HG02623 (cell line): ENCODE data around the gene CCDC77.

Source experiments
- ATAC-seq: cut with Tn5 transposase; IDR thresholded peaks from one replicate; pipeline ENCODE4 v1.9.1; 2021; ENCODE audit warnings: moderate library complexity; ENCODE audit not compliant: unreplicated experiment

CCDC77 gene

DNA sequence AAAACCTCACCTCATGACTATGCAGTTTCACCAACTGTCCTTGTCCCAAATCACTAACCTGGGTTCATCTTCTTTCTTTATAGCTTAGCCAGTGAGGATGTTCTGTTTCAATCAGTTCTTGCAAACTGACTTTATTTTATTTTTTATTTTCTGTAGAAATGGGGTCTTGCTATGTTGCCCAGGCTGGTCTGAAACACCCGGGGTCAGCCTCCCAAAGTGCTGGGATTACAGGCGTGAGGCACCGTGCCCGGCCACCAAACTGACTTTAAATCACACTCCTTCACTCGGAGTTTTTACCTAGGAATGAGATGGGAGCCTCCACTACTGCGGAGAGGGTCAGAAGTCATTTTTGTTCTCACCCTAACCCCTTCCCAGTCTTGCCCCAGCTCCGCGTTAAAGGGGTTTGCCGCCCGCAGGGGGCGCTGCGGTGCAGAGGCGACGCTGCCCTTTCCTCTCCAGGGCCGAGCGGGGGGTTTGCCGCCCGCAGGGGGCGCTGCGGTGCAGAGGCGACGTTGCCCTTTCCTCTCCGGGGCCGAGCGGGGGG is 51.3 kb downstream of the CCDC77 start:
- ATAC-seq = no peak

DNA sequence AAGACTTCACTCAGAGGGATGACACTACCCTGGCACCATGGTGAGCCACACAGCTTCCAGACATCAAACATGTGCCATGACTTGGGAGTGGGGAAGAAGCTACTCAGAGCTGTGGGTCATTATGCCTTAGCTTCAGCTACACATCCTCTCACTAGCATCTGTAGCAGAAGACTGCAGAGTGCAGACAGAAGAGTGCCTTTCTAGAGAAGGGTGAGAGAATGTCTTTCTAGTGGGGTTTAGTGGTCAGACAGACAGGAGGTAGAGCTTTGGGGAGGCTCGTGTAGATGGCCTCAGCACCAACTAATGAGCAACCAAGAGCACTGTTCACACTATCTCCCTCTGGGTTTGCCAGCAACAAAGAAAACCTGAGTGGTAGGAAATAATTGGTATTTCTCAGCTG is 53.4 kb downstream of the CCDC77 start:
- no peak for ATAC-seq

DNA sequence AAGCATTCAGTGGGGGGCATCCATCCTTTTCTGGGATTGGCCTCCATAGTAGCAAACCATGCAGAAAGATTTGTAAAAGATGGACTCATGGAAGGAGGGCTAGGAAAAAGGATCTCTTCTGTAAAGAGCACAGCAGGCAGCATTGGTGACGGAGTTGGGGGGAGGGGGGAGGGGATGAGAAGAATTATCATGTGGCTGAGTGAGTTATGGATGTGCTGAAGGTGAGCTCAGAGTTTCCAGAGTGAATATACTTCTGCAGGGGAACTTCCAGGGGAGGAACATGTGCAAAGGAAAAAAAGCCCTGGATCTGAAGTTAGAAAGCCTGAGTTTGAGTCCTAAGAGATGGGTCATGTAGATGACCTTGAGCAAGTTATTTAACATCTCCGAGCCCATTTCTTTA is 54.4 kb downstream of the CCDC77 start:
- ATAC-seq = no peak

DNA sequence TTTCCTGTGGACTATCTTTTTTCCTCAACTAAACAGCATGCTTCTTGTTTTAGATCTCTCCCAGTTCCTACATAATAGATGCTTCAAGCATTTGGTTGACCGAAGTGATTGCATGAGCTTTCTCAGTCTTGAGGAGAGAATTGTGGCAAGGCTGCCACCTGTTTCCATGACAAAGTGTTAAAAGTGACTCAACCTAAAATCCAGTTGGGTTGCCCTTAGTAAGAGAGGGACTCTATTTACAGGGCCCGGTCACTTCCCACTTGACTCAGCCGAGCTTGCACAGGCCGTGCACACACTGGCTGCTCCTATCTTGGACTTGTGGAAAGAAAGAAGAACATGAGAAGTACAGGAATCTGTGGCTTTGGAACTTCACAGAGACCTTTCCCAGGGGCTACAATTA is 56.2 kb downstream of the CCDC77 start:
- no peak for ATAC-seq

DNA sequence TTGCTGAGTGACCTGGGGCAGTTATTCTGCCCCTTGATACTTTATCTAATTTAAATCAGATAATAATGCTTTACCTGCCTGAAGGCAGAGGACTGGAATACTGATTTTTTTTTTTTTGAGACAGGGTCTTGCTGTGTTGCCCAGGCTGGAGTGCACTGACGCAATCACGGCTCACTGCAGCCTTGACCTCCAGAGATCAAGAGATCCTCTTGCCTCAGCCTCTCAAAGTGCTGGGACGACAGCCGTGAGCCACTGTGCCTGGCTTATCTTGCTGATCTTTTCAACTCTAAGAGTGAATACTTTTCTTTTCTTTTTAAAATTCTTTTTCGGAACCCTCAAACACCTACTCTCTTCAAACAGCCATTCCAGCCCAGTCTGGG is 57.6 kb downstream of the CCDC77 start:
- ATAC-seq = no peak

DNA sequence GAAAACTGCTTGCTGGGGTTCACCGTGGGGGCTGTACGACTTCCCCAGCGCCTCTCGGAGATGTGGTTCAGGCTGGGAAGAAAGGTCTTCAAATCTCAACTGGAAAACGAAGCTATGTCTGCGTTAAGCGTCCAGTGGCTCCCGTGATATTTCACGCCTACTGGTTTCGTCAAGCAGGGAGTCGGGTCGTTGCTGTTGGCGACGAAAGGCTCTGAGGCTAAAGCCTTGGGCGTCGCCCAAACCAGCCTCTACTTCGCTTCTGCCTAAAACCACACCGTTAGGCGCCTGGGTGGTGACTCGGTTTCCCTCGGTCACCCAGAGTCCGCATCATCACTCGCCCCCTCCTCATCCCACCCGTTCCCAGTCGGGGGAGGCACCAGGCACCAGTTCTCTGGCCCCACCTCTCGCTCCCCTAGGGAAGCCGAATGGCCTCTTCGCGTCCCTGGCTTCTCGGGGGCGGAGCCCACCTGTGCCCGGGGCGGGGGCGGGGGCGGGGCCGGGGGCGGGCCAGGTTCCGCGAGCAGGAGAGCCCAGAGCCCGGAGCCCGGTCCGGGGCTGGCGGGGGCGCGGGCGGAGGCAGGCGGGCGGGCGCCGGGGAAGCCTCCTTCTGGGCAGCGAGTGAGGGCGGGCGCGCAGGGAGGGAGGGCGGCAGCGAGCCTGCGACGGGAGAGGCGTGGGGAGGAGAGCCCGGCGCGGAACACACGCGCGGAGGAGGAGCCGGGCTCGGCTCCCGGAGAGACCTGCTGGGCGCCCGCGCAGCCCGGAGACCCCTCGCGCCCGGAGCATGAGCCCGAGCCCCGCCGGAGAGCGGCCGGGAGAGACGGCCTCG is 58.2 kb downstream of the CCDC77 start, which contains the start of gene B4GALNT3:
Gene B4GALNT3, plus strand, starts transcription at position 510 of the 829 bp plus-strand sequence. CDS start 438 bp downstream, outside the sequence.
- ATAC-seq = no peak

DNA sequence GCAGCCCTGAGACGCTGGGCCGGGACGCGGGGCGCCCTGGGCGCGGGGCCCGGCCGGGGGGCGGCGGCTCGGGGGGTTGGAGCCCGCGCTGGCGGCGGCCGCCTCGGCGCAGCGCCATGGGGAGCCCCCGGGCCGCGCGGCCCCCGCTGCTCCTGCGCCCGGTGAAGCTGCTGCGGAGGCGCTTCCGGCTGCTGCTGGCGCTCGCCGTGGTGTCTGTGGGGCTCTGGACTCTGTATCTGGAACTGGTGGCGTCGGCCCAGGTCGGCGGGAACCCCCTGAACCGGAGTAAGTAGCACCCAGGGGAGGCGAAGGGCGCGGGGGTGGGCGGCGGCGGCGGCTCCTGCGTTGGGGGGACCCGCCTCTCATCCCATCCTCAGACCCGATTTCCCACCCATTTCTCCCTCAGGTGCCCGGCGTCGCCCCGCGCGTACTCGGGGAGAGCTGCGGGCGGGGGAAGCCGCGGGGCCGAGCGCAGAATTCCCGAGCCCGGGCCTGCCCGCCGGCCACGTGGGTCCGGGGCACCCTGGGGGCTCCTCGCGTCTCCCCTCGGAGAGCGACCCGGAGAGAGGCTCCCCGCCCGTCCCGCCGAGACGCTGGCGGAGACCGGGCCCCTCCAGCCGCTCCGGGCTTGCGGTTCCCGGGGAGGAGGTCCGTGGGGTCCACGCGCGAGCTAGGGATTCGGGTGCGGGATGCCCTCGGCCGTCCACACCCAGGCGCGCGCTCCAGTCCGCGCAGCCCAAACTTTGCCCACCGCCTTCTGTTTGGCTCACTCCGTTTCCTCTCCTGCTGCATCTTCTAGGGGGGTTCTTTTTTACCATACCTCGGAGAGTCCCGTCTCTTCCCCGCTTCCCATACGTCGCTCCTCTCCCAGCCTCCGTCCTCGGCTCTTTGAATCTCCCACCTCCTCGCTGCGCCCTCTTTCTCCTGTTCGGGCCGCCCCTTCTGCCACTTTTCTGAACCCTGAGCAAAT is 59.1 kb downstream of the CCDC77 start:
- ATAC-seq = no peak

DNA sequence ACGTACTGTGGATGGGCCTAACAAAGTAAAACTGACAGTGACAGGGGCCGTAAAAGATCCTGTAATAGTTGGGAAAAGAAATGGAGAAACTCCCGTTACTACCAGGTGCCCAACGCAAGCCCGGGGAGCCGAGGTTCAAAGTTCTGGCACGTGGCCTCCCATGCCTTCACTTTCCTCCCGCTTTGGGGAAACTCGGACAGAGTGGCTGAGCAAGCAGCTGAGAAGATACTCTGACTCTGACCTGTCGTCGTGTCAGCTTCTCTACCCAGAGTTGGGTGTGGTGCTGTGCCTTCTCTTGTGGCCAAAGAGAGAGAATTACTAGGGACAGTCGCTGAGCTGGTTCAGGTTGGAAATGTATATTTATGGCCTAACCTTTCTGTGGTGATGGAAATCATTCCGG is 60.0 kb downstream of the CCDC77 start:
- no peak for ATAC-seq

DNA sequence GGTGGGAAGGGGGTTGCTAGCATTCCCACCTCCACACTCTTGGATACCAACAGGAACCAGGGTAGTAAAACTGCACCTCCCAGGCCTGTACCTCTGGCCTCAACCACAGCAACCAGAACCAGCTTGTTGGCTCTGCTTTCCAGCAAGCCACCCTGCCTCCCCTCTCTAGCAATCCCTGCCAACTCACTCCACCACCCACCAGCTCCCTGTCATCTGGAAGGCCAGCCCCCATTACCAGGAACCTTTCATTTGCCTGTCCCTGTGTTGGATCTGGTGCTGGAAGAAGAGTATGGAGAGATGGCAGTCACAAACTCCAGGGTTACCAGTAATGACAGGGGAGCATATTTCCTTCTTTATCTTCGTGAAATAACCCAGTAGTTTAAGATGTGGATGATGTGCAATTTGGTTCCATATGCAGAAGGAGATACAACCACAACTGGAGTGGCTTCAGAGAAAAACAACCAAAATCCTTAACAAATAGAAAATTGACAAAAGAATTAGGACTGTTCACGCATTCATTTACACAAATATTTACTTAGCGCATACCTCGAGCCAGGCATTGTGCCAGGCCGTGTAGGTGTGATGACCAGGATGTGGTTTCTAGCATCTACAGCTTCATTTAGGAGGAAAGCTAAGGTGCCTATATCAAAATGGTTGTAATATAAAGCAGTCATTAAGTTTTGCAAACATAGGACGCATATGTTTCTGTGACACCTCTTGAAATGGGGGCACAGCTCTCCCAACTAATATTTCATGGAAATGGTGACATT is 61.7 kb downstream of the CCDC77 start:
- ATAC-seq = no peak

DNA sequence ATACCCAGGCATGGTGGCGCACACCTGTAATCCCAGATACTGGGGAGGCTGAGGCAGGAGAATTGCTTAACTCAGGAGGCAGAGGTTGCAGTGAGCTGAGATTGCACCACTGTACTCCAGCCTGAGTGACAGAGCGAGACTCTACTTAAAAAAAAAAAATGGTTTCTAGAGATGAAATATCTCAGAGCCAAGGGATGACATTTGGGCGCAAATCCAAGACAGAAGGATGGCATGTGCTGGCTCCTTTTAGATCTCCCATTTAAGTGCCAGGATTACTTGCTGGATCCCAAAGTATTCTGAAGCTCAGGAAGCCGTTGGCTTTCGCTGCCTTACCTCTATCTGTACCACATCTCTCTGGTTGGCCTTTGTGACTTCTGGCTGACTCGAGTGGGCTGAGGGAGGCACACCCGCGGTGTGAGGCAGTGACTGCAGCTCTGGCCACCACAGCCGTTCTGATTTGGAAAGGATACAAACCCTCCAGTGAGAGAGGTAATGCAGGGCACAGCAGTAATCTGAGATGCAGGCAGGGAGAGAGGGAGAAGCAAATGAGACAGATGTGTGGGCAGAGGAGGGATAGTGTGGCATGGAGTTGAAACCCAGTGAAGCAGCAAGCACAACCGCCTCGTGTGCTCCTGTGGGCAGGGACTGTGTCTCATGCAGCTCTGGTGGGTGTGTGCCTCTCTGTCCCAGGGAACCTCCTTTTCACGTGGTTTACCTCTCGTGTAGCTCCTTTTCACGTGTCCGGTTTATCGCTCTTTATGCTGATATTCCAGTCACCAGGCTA is 63.2 kb downstream of the CCDC77 start:
- no peak for ATAC-seq

DNA sequence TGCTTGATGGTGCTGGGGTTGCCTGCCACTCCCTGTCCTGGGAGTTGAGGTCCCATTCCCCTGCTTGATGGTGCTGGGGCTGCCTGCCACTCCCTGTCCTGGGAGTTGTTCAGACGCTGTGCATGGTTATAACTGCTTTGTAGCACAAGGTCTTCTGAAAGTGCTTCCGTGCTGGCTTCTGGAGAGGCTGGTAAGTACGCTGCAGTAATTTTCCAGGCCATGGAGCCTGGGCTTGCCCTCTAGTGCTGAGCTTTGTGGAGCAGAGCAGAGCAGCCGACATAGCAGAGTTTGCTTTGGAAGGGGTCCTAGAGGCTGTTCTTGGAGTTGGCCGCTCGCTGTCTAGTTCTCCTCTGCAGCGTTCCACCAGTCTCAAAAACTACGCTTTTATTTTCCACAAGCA is 64.6 kb downstream of the CCDC77 start:
- no peak for ATAC-seq

DNA sequence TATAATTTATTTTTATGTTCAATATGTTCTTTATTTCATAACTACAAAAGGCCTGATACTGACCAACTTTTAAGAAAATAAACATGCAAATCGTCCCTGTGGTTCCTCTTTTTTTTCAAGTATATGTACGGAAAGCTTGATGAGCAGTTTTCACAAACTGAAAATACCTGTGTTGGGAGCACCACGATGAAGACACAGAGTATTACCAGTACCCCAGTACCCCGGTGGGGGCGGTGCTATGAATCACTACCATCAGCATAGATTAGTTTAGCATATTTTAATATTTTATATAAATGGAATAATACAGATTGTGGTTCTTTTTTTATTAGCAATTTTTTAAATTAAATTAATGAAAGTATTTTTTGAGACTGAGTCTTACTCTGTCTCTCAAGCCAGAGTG is 65.3 kb downstream of the CCDC77 start:
- no peak for ATAC-seq

DNA sequence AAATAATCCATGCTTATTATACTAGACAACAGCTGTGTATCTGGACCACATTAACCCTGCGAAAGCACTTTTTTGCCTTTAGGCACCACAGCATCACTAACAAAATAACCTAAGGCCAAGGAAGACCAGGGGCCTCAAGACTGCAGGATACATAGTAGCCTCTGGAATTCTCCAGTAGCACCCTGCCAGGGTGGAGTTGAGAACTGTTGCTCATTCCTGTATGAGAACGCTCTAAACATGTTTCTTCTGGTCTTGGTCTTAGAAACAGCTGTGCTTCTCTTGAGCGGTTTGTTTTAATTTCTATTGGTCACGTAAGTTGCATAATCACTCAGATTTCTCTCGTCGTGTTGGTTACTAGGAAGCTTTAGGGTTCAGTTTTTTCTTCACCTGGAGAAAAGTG is 66.1 kb downstream of the CCDC77 start:
- ATAC-seq = no peak

DNA sequence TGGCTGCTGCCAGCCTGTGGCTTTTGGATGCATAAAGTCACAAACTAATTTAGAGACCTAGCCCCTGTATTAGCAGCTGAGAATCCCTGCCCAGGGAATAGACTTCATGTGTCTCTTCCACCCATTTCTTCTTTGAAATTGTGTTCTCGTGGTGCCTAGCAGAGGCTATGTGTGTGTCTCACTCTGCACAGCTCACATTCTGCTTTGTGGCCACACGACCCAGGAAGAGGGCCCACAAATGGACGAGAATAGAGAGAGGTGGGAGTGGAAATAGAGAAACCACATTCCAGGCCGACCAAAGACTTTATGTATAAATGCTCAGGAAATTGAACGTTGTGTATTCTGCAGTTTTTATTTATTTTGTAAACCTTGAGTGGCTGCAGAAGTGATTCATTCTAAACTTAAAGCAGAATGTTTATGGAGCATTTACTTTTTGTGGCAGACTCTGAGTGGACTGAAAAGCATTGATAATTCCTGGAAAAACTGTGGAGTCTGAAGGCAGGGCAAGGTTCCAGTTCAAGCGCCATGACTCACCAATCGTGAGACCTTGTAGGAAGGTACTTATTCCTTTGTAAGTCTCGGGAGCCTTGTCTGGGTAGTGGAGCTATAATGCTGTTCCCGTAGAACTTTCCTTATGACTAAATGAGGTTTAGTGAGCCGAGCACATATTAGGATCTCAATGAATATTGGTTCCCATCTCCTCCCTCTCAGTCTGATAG is 67.4 kb downstream of the CCDC77 start:
- no peak for ATAC-seq

DNA sequence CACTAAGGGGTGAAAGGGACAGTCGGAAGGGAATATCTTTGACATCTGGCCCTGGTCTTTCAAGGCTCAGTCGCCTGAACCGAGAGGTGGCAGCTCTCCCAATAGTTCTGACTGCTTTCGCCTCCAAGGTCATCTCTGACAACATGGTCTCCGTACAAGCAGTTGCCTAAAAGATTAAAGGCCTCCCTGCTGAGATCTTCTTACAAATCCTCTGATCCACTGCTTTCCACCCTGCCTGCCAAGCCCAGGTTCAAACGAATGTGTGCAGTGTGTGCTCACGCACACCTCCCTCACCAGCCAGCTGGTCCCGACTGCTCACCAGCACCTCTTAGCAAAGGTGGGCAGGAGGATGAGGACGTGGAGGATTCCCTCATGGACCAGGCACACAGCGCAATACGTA is 68.7 kb downstream of the CCDC77 start:
- no peak for ATAC-seq

DNA sequence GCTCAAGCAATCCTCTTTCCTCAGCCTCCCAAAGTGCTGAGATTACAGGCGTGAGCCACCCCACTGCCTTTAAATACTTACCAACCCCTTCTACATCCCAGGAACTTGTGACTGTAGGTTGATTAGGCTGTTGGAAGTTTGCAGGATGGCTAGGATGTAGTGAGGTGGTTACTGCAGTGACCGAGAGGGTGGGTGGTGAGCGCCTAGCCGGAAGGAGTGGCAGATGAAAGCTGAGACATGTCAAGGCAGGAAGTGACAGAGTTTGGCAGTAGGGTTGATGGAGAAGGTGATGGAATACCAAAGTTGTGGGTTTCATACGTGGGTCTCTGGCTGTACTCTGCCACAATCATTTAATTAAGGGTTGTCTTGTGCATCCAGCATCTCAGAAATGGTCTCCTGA is 71.8 kb downstream of the CCDC77 start:
- no peak for ATAC-seq

DNA sequence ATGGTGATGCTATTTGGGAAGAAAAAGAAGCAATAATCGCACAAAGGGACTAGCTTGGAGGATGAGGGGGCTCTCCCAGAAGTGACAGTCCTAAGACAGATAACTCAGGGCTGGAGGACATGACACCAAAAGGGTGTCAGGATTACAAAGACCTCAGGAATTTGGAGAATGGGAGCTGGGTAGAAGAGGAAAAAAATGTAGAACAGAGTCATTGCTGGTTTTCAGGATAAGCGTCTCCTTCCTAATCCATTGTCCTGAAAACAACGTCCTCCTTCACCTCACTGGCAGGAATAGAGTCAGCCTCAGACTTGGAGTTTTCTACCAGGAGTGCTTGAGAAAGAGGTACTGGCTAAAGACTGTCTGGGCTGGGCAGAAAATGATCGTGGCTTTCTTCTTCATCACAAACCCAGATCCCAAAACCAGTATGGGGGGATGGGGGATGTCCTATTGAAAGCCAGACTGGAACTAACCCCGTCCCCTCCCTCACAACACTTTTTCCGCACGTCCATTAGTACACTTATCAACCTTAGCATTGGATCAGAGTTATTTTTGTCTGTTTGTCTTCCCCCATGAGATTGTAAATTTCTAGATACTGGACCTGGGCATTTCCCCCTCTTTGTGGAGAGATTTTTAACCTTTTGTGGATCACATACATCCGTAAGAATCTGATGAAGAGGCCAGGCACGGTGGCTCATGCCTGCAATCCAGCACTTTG is 72.6 kb downstream of the CCDC77 start:
- no peak for ATAC-seq

DNA sequence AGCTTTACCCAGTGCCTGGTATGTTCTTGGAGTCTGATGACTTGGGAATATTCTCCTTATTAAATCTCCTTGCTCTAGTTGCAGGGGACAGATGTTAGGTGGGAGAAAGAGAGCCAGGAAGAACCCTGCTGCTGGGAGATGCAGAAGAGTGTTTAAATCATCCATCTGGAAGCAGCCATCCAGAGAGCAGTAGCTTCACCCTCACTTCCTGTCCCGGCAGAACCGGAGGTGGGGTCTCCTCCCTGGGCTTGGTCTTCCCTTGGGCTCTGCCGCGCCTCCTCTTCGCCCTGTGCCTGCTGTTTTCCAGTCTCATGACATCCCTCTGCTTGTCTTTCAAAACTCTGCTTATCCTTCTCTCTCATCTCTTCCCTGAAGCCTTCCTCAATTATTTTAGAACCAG is 73.8 kb downstream of the CCDC77 start:
- no peak for ATAC-seq

DNA sequence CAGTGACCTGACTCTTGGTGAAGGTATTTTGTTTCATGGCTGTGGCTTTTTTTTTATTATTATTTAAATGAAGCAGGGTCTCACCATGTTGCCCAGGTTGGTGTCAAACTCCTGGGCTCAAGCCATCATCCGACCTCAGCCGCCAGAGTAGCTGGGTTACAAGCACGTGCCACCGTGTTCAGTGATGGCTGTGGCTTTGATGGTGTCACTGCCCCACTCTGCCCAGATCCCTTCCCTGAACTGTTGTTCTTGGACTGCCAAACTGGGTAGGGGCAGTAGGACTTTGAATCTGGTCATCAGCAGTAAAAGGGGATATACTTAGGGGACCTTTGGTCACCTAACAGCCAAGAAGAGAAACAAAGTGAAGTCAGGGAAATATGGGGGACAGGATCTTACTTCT is 77.7 kb downstream of the CCDC77 start:
- ATAC-seq = no peak
